ENCODE results near the gene TRABD2B.
A peak's percentile ranks its signal among the peaks of the same experiment; 100 is the strongest.

TRABD2B gene

GRCh38 chr1:47818682-47819573 is 178.3 kb downstream of the TRABD2B start:
- DNase-seq, result no peak

GRCh38 chr1:47817861-47818260 is 179.3 kb downstream of the TRABD2B start:
- DNase-seq, result no peak

DNA sequence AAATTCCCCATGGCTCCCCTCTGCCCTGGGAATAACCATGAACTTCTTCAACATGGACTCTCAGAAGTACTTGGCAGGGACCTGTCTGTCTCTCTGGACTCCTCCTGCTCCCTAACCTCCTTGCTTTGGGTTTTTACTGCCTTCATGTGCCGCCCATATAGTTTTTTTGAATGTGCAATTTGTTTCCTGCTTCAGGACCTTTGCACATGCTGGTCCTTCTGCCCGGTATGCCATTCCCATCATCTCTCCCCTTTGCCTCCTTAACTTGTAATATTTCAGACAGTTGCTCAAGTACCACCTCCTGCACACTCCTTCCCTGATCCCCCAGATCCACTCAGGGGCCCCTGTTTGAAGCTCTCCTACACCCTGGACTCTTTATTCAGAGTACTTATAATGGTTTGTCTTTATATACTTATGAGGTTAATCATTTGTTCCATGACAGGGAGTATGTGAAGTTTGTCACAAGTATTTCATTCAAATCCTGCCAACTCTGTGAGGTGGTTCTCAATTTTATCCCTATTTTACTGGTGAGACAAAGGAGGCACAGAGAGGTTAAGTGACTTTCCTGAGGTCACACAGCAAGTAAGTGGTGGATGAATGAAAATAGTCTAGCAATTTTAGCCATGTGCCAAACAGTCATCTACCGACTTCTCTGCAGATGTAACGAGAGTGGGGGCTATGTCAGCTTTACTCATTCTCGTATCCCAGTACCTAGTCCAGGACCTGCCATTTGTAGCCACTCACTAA is 180.7 kb downstream of the TRABD2B start:
- DNase-seq, result no peak

- peak in 2 of 3 donors; percentile 7 to 8 for DNase-seq
These were observed 182.4 kb downstream of the TRABD2B start for GRCh38 chr1:47814612-47815395.

GRCh38 chr1:47813970-47814369 is 183.2 kb downstream of the TRABD2B start:
- no peak for DNase-seq

GRCh38 chr1:47812904-47813514 is 184.2 kb downstream of the TRABD2B start:
- DNase-seq, result no peak

GRCh38 chr1:47810964-47811682 is 186.1 kb downstream of the TRABD2B start:
- DNase-seq, result no peak

- DNase-seq, result no peak
These were observed 187.7 kb downstream of the TRABD2B start for GRCh38 chr1:47809301-47810084.

DNA sequence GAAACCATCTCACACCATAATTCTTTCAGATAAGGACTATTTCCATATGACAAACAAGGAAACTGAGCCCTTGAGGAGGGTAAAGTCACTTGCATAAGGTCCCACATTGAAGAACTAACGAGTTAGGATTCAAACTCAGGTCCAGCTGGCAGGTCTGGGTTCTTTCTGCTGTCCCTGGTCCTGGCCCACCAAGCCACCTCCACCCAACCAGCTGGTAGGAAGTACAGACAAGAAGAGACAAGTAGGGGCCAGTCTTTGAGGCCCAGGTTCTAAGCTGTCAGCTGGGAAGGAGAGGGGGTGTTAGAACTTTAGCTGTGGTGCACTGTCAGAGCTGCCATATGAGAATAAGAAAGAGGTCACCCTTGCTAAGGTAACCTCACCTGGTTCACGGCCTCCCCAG is 188.6 kb downstream of the TRABD2B start:
- DNase-seq, result no peak

GRCh38 chr1:47805921-47806361 is 191.2 kb downstream of the TRABD2B start:
- DNase-seq, result no peak

GRCh38 chr1:47805018-47805417 is 192.2 kb downstream of the TRABD2B start:
- no peak for DNase-seq

GRCh38 chr1:47803815-47804501 is 193.2 kb downstream of the TRABD2B start:
- no peak for DNase-seq

DNA sequence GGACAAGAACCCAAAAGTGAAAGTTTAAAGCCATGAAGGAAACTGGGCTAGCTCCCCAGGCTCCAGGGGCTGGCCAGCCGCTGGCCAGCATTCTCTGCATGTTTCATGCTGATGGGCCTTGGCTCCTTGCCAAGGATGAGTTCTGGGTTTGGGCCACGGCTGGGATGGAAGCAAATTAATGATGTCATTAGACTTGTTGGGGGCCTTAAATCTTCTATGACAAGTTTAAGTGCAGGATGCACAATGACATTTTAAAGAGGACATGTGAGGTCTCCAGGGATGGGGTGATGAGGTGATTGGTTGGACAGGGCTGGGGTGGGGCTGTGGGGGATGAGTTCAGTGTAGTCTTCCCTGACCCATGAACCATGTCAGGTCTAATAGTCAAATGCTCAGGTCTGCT is 199.6 kb downstream of the TRABD2B start:
- no peak for DNase-seq

DNA sequence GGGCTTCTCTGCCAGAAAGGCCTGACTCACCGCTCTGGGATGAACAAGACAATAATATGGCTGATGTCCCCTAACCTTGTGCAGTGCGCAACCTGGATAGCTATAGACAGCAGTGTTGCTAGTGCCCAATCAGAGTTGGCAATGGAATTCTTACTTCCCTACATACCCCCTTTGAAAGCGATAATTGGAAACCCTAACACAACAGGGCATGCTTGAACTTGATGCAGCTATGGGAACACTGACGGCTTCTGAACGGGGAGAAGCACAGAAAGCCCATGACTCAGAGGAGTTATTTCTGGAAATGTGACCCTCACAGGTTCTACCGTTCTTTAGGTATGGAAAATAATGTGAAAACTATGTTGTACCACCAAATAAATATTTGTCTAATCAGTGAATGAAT is 200.6 kb downstream of the TRABD2B start:
- no peak for DNase-seq

- DNase-seq, result no peak
These were observed 202.1 kb downstream of the TRABD2B start for GRCh38 chr1:47795102-47795501.

DNA sequence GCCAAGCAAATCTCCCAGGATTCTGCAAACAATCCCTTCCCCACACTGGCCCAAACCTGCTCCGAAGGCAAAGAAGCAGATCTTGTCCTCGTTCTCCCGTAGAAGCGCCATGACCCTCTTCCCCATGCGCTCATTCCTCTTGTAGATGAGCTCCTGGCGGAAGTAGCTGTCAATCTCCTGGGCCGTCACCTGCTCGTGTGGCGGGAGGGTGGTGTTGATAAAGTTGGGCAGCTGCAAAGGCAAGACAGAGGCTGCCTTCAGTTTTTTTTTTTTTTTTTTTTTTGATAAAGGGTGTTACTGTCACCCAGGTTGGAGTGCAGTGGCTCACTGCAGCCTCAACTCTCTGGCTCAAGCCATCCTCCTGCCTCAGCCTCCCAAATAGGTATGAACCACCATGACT is 202.7 kb downstream of the TRABD2B start:
- no peak for DNase-seq

DNA sequence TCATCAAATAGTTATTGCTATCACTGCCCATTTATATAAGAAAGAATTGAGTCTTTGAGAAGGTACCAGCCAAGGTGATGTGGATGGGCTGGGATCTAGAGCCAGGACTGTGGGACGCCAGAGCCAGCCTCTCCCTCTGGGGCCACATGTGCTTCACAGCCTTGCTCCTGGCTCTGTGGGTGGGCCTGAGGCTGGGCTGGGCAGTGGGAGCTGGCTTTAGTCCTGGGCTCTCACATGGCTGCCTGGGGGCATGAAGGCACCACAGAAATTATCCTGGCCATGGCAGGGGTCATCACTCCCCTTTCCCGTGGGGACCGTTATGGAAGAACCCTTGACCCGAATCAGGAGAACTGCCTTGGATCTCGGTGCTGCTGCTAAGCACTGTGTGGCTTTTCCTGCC is 203.1 kb downstream of the TRABD2B start:
- DNase-seq, result no peak

DNA sequence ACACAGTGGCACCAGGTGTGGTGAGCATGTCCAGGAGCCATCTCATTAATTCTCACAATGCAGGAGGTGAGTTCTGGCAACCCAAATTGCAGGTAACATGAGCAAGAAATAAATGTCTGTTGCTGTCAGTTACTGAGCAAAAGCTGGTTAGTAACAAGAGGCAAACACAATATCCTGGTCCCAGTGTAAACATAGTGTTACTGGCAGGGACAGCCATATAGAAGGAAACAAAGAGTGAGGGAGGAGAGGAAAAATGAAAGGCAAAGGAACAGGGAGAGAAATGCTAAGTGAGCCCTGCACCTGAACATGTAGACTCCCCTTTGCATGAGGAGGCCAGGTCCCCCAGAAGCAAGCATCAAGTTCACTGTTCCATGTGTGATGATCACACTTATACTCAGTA is 203.6 kb downstream of the TRABD2B start:
- DNase-seq, result no peak

DNA sequence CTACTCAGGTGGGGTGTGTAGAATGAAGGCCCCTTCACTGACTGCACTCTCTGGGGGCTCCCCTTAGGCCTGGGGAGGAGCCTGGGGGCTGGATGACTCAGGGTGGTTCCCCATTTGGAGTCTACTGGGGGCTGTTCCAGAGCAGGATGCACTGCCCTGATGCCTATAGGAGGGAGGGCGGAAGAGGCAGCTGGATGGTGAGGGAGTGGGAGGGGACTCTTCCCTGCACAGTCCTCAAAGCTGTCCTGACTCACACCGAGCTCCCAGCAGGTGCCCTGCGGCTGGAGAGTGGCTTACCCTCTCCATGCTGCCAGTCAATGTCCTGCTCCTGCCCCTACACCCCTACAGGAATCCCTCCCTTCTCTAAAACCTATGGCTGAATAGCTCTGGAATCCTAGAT is 204.4 kb downstream of the TRABD2B start:
- no peak for DNase-seq

GRCh38 chr1:47791879-47792608 is 205.1 kb downstream of the TRABD2B start:
- no peak for DNase-seq
